NCI-H510A (cell line): ENCODE data around the gene POP7.

ENCODE experiments used
- DNase-seq: peaks from one replicate; lab custom pipeline; 2025; lab: John Stamatoyannopoulos, UW

The POP7 gene

DNA sequence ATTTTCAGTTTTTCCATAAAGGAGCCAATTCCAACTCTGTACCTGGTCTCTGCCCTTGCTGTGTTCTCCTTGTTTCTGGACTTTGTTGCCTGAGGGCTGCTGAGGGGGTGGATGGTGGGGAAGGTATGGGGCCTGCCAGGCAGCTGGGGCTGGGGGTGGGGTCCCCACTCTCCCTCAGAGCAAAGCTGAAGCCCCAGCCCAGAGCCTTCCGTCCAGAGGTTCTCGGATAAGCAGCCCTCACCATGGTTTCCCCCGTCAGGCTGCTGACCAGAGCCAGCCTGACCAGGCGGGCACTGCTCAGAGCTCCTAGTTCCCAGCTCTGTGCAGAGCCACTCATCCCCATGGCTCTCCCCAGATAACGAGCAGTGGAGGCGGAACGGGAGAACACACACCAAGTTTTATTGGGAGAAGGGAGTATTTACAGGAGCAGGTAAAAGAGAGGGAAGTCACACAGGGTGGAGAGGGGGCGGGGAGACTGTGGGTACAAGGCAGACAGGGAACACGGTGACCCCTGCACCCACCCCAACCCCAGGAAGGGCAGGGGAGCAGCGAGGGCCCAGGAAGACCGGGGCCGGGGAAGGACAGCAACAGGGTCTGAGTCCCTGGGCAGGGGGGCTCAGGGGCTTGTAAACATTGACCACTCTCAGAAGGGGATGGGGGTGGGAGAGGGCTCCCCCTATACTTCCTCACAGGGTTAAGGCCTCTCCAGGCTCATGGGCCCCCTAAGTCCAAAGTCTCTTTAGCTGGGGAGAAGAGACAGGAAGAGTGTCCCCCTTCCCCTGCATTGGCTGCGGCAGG is 26.6 kb upstream of the POP7 start:
- no peak for DNase-seq

DNA sequence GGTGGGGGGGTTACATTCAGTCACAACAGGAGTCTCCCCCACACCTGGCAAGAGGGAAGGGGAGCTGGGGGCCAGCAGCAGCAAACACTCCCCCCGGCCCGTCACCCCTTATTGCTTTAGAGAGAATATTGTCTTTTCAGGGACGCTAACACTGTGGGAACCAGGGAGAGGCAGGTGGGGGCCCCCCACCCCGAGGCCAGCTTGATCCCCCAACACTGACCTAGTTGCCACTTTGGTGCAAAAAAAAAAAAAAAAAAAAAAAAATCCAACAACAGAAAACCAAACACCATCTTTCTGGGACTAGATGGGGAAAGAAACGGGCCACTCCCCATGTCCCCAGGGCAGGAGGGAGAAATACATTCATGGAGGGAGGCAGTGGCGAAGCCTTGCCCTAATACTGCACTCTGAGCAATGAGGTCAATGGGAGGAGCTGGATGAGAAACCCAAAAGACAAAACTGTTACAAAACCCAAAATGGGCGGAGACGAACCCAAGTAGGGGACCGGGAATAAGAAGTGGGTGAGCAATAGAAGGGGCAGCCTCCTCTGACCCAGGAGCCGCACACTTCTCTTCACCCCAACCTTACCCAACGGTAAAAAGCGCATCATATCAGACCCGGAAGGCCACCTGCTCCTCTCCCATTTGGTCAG is 25.9 kb upstream of the POP7 start:
- DNase-seq, result no peak

DNA sequence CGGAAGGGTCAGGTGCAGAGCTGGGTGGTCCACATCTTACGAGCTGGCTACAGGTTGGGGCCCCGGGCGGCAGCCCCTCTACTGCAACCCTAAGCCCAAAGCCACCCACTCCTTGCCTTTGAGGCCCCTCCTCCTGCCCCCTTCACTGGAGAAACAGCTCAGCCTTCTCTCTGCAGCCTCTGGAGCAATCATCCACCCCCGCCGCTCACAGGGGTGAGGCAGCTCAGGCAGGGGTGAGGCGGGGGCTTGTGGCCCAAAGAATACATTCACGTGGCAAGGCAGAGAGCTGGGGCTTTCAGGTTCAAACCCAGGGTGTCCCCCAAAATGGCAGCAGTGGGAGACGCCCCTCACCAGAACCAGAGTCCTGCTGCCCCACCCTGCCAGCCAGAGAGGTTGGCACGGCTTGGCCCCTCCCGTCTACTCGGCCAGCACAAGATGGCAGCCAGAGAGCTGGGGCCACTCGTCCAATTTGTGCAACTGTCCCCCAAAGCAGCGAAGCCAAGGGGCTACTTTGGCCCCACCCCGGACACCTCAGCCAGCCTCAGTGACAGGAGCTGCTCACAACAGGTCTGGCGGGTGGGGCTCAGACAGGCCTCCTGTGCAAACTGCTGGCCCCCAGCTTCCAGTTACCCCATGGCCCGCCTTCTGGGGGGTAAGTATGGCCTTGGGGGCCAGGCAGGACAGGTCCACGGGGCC is 25.2 kb upstream of the POP7 start:
- DNase-seq, result no peak

DNA sequence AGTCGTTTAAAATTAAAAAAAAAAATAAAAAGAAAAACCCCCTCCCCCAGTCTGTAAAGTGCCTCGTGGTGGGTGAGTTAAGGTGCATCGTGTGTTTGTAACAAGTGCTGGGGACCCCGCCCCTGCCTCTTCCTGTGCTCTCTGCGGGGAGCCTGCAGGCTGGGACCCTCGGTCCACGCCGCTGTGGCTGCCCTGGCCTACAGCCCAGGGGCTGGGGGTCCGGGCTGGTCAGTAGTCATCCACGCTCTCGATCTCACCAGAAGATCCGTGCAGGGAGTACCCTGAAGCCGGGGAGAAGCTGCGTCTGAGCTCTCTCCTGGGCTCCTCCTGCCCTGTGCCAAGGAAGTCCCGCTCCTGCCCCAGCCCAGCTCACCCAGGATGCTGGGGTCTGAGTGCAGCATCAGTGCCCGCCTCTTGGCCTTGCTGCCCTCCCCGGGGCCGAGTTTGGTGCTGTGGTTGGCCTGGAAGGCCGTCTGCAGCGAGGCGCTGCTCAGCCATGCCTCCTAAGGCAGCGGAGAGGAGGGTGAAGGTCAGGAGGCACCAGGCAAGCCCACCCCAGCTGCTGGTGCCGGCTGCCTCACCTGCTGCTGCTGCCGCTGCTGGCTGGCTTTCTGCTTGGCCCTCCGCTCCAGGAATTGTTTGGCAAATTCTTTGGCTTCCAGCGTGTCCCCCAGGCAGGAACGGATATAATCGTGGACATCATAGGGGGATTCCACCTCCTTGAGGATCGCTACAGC is 24.3 kb upstream of the POP7 start:
- DNase-seq, result no peak

DNA sequence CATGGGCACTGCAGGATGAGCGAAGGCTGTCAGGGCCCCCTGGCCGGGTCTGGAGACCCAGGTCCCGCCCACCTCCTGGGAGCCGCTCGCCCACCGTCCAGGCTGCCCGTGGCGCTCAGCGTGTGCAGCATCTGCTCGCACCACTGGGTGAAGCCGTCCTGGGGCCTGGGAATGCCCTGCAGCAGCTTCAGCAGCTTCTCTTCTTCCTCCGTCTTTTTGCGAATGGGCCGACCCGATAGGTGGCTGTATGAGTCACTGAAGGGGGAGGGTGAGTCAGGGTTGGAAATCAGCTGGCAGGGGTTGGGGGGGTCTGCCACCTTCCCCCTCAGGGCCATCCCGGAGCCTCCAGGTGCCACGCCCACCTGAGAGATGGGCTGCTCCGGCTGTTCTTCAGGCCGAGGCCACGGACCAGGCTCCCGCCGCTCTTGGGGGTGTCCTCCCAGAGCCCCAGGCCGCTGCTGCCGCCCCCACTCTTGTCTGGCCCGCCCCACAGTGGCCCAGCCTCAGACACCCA is 23.6 kb upstream of the POP7 start:
- no peak for DNase-seq

DNA sequence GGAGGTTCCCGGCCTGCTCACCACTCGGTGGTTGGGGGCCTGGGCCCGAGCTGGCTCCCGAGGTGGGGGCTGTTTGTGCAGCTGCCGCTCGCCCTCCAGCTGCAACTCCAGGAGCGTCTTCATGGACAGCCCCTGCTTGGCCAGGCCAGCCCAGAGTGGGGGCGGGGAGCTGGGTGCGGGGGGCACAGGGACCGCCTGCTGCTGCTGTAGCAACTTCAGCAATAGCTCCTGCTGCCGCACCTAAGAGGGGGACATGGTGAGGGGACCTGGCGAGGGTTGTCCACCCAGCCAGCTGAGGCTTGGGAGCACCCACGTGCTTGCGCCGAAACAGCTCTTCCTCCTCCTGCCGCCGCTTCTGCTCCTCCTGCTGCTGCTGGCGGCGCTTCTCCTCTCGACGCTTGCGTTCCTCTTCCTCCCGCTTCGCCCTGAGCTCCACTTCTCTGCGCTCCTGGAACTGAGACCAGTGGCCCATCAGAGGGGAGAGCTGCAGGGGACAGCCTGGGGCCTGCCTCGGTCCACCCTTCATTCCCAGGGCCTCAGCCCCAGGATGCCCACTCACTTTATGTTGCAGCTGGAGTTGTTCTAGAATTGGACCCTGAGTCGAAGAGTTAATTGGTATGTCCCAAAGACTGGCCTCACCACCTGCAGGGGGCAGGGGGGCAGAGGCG is 22.8 kb upstream of the POP7 start:
- DNase-seq, result no peak

DNA sequence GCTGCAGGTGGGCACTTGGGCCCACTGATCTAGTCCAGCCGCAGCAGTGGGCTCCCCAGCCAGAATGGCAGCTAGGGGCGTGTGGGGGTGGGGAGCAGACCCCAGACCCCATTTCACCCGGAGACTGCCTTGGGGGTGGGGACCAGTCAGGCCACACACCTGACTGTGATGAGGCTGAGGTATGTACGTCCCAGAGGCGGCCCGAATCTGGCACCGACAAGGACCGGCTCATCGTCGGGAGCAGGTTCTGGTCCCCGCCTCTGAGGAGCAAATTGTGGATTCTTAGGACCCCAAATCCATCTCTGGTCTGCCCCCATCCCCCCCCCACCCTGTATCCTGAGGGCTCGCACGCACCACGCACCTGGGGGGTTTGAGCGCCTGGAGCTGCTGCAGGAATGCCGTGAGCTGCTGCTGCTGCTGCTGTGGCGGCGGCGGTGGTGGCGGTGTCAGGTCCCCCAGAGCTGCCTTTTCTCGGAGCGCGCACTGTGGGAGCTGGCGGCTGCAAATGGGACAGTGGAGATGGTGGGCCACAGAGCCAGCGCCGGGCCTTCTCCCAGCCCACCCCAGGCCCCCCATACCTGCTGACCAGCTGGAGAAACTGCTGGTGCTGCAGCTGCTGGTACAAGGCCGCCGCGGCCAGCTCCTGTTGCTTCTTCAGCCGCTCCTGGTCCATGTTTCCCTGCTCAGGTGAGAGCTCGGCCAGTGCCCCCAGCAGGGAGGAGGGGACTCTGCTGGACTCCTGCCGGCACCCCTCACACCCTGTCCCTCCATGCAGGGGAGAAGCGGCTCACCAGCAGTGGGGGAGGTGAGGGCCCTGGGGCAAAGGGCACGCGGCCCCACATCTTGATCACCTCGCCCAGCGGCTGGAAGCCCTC is 22.0 kb upstream of the POP7 start:
- no peak for DNase-seq

DNA sequence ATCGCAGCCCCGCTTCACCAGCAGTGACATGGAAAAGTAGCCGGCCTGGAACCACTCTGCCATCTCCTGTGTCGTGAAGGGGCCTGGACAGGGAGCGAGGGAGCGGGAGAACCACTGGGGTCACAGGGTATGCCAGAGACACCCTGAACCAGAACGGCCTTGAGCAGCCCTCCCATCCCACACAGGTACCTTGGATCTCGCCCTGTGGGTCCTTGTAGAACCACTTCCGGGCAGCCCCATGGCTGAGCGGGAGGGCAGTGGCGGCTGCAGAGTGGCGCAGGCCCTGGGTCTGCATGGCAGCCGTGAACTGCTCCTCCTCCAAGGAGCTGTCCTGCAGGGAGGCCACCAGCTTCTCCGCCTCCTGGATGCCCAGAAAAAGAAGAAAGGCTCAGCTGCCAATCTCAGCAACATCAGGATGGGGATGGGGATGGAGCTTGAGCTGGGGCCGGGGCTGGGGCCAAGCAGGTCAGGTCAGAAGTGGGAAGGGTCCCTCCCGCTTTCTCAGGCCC is 21.3 kb upstream of the POP7 start:
- no peak for DNase-seq

DNA sequence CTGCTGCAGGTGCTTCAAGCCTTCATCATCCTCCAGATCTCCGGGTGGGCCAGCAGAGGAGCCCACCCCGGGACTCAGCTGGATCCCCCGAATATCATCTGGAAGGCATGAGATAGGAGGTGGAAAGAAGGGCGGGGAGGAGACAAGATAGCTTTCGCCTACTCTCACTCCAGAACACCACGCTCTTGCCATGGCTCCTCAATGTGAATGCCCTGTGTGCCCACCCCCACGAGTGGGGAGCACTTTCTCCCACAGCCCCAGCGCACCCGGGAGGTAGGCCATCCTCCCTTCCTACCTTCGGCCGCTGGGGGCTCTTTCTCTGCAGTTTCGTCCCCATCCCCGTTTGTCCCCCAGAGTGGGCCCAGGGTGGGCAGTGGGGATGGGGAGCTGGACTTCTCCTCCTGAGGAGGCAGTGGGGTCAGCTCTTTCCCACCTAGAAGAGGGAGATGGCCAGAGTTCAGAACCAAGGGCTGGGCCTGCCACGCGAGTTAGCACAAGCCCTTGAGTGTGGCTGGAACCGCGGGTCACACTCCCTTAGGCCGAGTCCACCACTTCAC is 20.8 kb upstream of the POP7 start:
- no peak for DNase-seq

DNA sequence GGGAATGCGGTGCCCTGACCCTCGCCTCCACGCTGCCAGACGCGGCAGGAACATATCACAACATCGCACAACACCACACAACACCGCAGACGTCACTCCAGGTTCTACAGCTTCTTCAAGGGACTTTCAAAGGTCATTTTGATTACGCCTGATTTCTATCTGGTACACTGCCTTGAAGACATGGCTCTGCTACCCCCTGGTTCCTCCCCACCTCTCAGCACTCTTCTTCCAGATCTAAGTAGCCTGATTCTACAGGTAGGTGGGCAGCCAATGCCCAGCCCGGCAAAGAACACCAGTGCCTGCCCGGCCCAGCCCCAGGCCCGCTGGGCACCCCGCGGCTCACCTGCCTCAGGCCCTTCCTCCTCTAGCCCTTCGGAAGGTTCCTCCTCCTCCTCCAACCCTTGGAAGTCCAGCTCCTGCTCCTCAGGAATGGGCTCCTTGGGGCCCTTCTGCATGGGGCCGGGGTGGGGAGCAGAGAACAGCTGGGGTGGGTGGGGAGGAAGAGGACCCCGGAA is 20.2 kb upstream of the POP7 start:
- no peak for DNase-seq

DNA sequence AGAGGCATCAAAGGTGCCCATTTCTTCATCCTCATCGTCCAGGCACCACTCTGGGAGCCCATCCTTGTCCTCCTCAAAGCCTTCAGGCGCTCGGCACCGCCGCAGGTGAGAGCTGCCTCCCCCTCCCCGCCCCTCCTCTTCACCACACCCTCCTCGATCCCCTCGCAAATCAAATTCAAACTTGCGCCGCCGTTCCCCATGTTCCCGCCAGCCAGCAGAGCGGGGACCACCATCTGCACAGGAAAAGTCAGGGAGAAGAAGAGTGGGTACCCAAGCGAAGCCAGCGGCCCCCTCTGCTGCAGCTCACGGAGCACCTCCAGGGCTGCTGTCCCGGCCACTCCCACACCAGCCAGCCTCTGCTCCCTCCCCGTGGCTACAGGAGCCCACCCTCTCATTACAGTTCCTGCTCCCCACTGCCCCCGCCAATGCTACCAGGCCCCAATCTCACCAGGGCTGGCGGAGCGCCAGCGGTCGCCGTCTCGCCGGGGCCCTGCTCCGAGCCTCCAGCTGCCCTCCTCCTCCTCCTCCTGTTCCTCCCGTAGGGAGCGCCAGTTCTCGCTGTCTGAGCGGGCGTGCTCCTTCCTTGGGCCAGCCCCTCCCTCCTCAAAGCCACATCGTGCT is 19.6 kb upstream of the POP7 start:
- DNase-seq, result no peak

DNA sequence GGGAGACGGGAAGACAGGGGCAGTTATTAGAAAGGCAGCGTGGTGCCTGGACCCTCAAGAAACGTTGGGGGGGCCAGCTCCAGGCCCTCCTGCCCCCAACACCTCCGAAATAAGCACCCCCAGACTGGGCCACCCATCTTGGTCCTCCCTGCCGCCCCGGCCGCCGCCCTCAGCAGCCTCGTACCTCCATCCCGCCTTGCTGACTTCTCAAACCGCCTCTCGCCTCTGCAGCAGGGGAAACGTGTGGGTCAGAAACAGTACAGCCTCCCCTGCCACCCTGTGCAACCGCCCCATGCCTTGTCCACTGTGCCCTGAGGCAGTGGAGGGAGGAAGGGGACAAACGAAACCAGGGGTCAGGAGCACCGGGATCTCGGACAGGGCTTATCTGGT is 19.1 kb upstream of the POP7 start:
- DNase-seq, result no peak

DNA sequence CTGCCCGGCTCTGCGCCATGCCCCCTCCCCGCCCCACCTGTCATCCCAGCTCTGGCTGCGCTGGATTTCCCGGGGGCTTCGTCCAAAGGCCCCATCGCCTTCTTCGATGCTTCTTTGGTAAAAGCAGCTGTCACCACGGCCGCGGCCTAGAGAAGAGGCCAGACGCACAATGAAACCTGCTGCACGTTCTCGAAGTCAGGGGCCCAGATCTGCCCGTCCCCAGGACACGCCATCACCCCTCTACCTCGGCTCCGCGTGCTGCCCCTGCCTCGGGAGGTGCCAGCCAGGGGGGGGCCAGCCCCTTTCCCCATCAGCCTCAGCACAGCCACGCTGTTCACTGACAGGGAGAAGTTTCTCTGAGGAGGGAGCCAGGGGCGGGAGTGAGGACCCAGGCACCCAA is 18.7 kb upstream of the POP7 start:
- no peak for DNase-seq

DNA sequence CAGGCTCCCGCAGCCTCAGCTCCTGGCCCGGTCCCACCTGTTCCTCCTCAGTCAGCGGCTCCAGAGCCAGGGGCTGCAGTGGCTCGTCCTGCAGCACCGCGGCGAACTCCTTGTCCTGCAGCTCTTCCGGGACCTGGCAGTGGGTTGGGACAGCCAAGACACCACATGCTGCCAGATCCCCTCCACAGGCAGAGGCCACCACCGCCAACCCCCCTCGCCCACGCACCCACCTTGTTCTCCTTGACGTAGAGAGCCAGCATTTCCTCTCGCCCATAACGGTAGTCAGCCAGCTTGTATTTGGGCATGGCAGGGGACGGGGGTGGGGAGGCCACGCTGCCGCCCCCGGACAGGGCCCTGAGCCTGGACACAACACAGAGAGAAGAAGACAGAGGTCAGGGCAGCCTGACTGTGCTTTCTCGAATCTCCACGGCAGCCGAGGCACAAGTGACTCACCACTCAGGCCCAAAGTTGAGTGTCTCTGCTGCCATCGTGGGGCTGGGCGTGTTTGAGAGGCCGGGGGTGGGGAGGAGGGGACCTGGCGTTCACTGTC is 18.1 kb upstream of the POP7 start:
- DNase-seq, result no peak

DNA sequence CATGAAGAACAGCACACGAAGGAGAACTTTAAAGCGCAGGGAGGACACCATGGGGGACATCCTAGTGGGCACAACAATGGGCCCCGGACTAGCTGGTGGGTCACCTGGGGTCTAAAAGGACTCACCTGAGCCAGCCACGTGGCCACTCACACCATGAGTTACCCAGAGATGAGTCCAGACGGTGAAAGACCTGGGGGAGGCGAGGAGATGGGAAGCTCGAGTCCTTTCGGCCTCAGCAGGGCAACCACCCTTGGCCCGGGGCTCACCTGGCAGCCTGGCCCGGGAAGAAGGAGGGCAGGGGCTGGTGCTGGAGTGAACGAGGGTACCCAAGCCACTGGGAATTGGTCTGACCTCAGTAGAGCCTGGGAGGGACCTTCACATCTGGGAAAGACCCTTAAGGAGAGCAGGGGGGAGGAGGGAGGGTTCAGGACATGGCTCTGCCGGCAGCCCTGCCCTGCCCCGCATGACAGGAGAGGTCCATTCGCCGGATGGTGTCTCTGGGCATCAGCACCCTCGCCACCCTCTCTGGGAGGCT is 17.5 kb upstream of the POP7 start:
- DNase-seq, result no peak

DNA sequence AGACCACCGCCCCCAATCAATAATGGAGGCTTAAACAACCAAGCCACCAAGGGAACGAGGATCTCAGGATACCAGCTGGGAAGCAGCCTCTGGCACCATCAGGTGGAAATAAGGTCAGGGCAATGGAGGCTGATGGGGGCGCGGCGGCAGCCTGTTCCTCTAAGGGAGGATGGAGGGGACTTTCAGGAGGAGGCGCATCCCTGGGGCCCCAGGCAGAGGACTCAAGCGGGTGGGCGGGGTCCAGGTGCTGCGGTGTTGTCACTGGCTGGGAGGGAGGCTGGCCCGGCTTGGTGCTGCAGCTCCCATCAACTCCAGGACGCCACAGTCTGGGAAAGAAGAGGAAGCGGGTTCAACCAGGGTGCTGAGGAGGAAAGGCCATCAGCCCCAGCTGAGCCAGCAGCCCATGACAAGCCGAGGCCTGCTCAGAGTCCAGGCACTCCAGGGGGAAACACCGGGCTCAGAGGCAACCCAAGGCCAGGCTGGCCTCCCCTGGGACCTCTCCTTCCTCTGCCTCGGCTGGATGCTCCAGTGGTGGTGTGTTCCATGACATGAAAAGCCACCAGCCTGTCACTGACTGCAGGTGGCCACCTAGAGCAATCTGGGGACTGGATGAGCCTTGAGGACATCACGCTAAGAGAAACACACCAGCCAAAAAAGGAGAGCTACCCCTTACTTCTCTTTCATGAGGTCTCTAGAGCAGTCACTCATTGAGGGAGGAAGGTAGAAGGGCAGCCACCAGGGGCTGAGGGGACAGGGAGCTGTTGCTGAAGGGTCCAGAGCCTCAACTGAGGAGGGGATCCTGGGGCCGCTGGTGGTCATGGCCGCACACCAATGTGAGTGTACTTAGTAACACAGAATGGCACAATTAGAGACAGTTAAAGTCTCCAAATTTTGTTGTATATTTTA is 16.4 kb upstream of the POP7 start:
- no peak for DNase-seq

DNA sequence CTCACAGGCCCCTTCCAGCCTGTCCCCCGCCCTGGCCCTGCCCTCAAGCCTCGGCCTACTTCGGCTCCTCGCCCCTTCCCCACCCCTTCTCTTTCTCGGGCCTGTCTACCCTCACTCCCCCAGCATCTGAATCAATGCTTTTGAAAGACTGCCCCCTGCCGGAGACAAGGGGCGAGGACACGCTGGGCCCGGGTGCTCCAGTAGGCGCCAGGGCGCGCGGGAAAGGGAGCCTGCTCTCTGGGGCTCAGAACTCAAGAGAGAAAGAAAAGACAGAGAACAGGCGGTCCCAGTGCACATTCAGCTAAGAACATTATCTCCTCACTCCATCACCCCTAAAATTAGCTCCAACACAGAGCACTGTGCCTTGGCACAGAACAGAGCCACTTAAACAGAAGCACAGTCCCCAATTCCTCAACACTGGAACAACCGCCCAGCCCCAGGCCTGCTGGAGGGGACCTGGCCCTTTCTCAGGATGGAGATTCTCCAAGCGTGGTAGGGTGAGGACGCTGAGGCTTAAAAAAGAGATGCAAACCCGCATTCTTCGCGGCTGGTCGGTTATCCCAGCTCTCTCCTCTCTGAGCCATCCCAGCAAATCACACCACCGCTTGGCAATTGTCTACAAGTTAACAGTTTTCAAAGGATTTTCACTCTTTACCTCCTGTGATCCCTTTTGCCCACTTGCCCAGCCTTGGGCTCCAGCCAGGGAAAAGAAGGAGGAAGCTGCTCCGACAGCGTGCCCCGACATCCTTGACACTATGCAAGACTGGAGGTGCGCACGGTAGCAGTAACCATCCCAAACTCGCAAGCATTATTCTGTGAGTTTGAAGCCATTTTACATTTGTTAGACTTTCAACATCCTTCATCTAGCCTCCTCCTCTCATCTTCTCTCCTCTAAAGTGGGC is 14.0 kb upstream of the POP7 start:
- DNase-seq, result peak; percentile 17
